SU-DHL-6 (cell line): Measurements from ENCODE around the gene ATP8B2.

Experiments
- H2AFZ ChIP-seq: fragments of 200-600 bp; sonication (generic); 2 replicates; pipeline ENCODE4 v1.6.1; 2014; ENCODE audit warnings: low read depth, mild to moderate bottlenecking, moderate library complexity, mixed read lengths, antibody characterized with exemption, low read length; ENCODE audit not compliant: severe bottlenecking
- H3F3A ChIP-seq: fragments of 200-600 bp; shearing (Covaris generic); 2 replicates; pipeline ENCODE4 v1.6.0; 2016; ENCODE audit warnings: antibody characterized with exemption, mild to moderate bottlenecking; ENCODE audit not compliant: insufficient read depth
- H3K27ac ChIP-seq: fragments of 200-600 bp; sonication (generic); 2 replicates; pipeline ENCODE4 v1.5.1; 2016; ENCODE audit warnings: low read depth, mild to moderate bottlenecking, low read length, moderate library complexity, mixed read lengths
- H3K27me3 ChIP-seq: fragments of 200-600 bp; sonication (generic), shearing (Covaris generic); 2 replicates; pipeline ENCODE4 v1.6.0; 2014; ENCODE audit warnings: mild to moderate bottlenecking, low read length
- H3K36me3 ChIP-seq: fragments of 200-600 bp; sonication (generic); 2 replicates; pipeline ENCODE4 v1.6.1; 2014; ENCODE audit warnings: mild to moderate bottlenecking, low read length, mixed read lengths
- H3K4me2 ChIP-seq: fragments of 300-600, 200-600 bp; shearing (Covaris generic), sonication (generic); 2 replicates; pipeline ENCODE4 v1.6.0; 2014; ENCODE audit warnings: low read length, low read depth, mild to moderate bottlenecking; ENCODE audit not compliant: poor library complexity, severe bottlenecking
- H3K4me3 ChIP-seq: fragments of 200-600 bp; sonication (generic); 2 replicates; pipeline ENCODE4 v1.5.1; 2014; ENCODE audit warnings: antibody characterized with exemption, low read length, mild to moderate bottlenecking, mixed read lengths; ENCODE audit not compliant: insufficient read depth, poor library complexity, severe bottlenecking
- H3K79me2 ChIP-seq: fragments of 200-600 bp; sonication (generic); 2 replicates; pipeline ENCODE4 v1.6.1; 2014; ENCODE audit warnings: mild to moderate bottlenecking, low read length, moderate library complexity; ENCODE audit not compliant: insufficient read depth
- H3K9ac ChIP-seq: fragments of 200-600 bp; sonication (generic); 2 replicates; pipeline ENCODE4 v1.7.0; 2014; ENCODE audit warnings: mild to moderate bottlenecking, low read length
- H3K9me2 ChIP-seq: fragments of 200-600 bp; sonication (generic); replicated peaks from 2 replicates; pipeline ENCODE4 v1.6.1; 2014; ENCODE audit warnings: low read length; ENCODE audit not compliant: insufficient read depth
- H3K9me3 ChIP-seq: fragments of 200-600 bp; sonication (generic); 2 replicates; pipeline ENCODE4 v1.6.1; 2014; ENCODE audit warnings: low read length, mixed read lengths; ENCODE audit not compliant: insufficient read depth
- H4K20me1 ChIP-seq: fragments of 200-600 bp; sonication (generic); 2 replicates; pipeline ENCODE4 v1.6.1; 2014; ENCODE audit warnings: low read depth, mild to moderate bottlenecking, antibody characterized with exemption, low read length, moderate library complexity, mixed read lengths
- EZH2phosphoT487 ChIP-seq: fragments of 200-600 bp; sonication (generic), shearing (Covaris generic); conservative IDR thresholded peaks from 2 replicates; pipeline ENCODE4 v1.6.1; 2018; ENCODE audit warnings: mild to moderate bottlenecking, antibody characterized with exemption, low read length, moderate library complexity, mixed read lengths
- TF ChIP-seq, protein P1 (sequence below): fragments of 200-600 bp; sonication (generic); IDR thresholded peaks from one replicate; pipeline ENCODE4 v1.5.1; 2017; ENCODE audit warnings: antibody characterized with exemption, mild to moderate bottlenecking, low read length, moderate library complexity; ENCODE audit not compliant: insufficient read depth, poor library complexity, severe bottlenecking

ATP8B2 gene

GRCh38 chr1:154352245-154352580, 26.9 kb downstream of the ATP8B2 start:
- no peak overlapping the region for H3K9ac ChIP-seq

DNA sequence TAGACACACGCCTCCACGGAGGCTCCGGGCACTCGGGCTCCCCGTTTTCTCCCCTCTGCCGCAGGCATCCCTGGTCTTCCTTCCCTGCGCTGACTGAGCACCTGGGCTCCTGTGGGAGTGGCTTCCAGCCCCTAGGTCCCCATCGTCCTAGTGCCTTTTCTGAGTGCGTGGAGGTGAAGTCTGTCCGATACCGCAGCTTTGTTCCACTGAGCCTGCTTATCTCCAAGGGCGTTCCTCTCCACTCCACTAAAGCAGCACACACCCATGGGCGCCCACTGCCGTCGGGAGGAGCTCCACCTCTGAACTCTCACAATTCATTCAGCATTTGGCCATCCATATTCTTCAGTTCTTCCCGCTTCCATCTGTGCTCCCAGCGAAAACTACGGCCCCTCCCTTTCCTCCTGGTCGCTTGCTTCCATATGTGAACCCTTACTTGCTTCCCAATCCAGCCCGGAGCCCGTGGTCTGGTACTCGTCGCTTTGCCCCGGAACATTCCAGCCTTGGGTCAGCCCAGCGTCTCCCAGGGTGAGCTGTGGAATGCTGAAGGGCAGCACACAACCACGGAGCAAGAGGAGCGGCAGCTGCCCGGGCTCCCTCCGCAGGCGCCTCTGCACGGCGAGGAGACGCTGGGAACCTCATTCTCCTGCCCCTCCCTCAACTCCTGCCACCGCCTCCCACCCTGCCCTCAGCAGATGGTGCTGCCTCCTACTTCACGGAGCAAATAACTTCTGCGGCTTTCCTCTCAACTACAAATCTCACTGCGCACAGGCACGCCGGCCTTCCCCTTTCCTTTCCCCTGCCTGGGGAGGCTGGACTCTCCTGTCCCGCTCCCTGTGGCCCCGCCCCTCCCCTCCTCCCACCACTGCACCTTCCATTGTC, 27.5 kb downstream of the ATP8B2 start:
- Histone ChIP-seq H3K4me3 (no peak overlapping the region), H3K9me2 (no peaks in the 10 kb centered on the region), H3K4me2 (no peak overlapping the region), H3K9me3 (no peaks in the 10 kb centered on the region), H3K27ac (no peak overlapping the region), H3F3A (no peaks in the 10 kb centered on the region), H3K27me3 (no peaks in the 10 kb centered on the region), H3K9ac (no peak overlapping the region), H2AFZ (no peak overlapping the region), H3K79me2 (no peaks in the 10 kb centered on the region), H4K20me1 (no peaks in the 10 kb centered on the region), H3K36me3 (no peaks in the 10 kb centered on the region)
- TF ChIP-seq EZH2phosphoT487 = no peak

More at GRCh38 chr1:154352245-154352580, 26.9 kb downstream of the ATP8B2 start:
- Histone ChIP-seq H3K4me3 (no peak overlapping the region), H3K79me2 (no peaks in the 10 kb centered on the region), H3K27ac (no peak overlapping the region), H3K4me2 (no peak overlapping the region), H3F3A (no peaks in the 10 kb centered on the region), H3K27me3 (no peaks in the 10 kb centered on the region), H4K20me1 (no peaks in the 10 kb centered on the region), H2AFZ (no peak overlapping the region), H3K9me3 (no peaks in the 10 kb centered on the region), H3K9me2 (no peaks in the 10 kb centered on the region), H3K36me3 (no peaks in the 10 kb centered on the region)
- TF ChIP-seq EZH2phosphoT487 = no peak
- TF ChIP-seq, protein P1, sequence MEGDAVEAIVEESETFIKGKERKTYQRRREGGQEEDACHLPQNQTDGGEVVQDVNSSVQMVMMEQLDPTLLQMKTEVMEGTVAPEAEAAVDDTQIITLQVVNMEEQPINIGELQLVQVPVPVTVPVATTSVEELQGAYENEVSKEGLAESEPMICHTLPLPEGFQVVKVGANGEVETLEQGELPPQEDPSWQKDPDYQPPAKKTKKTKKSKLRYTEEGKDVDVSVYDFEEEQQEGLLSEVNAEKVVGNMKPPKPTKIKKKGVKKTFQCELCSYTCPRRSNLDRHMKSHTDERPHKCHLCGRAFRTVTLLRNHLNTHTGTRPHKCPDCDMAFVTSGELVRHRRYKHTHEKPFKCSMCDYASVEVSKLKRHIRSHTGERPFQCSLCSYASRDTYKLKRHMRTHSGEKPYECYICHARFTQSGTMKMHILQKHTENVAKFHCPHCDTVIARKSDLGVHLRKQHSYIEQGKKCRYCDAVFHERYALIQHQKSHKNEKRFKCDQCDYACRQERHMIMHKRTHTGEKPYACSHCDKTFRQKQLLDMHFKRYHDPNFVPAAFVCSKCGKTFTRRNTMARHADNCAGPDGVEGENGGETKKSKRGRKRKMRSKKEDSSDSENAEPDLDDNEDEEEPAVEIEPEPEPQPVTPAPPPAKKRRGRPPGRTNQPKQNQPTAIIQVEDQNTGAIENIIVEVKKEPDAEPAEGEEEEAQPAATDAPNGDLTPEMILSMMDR = no peak

GRCh38 chr1:154353460-154353904, 28.2 kb downstream of the ATP8B2 start:
- Histone ChIP-seq H3K27ac (no peak overlapping the region), H3K9me3 (no peaks in the 10 kb centered on the region), H3K9me2 (no peaks in the 10 kb centered on the region), H3K79me2 (no peaks in the 10 kb centered on the region), H2AFZ (no peak overlapping the region), H3K36me3 (no peaks in the 10 kb centered on the region), H3K27me3 (no peaks in the 10 kb centered on the region), H3K9ac (no peak overlapping the region), H3F3A (no peaks in the 10 kb centered on the region), H4K20me1 (no peaks in the 10 kb centered on the region), H3K4me2 (no peak overlapping the region), H3K4me3 (no peak overlapping the region)
- no peak for TF ChIP-seq EZH2phosphoT487
- TF ChIP-seq, protein P1 = no peak

DNA sequence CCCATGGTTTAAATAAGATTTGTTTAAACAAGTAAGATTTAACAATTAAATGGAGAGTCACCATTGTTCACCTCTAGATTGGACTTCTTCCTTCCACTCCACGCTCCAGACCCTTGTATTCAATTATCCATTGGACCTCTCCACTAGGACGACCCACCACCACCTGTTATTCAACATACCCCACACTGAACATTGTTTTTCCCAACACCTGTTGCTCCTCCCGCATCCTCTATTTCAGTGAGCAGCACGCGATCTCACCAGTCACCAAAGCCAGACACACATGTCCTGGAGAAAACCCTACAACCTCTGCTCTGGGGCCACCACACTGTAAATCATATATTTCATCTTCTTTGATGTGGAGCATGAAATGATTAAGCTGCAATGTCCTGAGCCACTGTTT, 28.6 kb downstream of the ATP8B2 start:
- H3K4me2 ChIP-seq = no peak overlapping the region

More for the DNA sequence above, 28.6 kb downstream of the ATP8B2 start:
- H3K36me3 ChIP-seq = no peaks in the 10 kb centered on the region
- TF ChIP-seq EZH2phosphoT487 = no peak
- TF ChIP-seq, protein P1 = no peak
- H3K9me2 ChIP-seq = no peaks in the 10 kb centered on the region
- no peaks in the 10 kb centered on the region for H3F3A ChIP-seq
- H3K79me2 ChIP-seq = no peaks in the 10 kb centered on the region
- H3K4me3 ChIP-seq = no peak overlapping the region
- H3K27ac ChIP-seq = no peak overlapping the region
- no peak overlapping the region for H2AFZ ChIP-seq
- no peaks in the 10 kb centered on the region for H3K9me3 ChIP-seq
- H4K20me1 ChIP-seq = no peaks in the 10 kb centered on the region
- no peaks in the 10 kb centered on the region for H3K27me3 ChIP-seq
- no peak overlapping the region for H3K9ac ChIP-seq
